Measurements from ENCODE around the gene TMEM168.
A peak's percentile ranks its signal among the peaks of the same experiment; 100 is the strongest.

GRCh38 chr7:112770051-112770450 lies 20.1 kb downstream of the TMEM168 start:
- TF ChIP-seq, protein P1, sequence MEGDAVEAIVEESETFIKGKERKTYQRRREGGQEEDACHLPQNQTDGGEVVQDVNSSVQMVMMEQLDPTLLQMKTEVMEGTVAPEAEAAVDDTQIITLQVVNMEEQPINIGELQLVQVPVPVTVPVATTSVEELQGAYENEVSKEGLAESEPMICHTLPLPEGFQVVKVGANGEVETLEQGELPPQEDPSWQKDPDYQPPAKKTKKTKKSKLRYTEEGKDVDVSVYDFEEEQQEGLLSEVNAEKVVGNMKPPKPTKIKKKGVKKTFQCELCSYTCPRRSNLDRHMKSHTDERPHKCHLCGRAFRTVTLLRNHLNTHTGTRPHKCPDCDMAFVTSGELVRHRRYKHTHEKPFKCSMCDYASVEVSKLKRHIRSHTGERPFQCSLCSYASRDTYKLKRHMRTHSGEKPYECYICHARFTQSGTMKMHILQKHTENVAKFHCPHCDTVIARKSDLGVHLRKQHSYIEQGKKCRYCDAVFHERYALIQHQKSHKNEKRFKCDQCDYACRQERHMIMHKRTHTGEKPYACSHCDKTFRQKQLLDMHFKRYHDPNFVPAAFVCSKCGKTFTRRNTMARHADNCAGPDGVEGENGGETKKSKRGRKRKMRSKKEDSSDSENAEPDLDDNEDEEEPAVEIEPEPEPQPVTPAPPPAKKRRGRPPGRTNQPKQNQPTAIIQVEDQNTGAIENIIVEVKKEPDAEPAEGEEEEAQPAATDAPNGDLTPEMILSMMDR (IDR thresholded peaks at IDR 0.05), result no peak
- TF ChIP-seq POLR2A (IDR thresholded peaks at IDR 0.05) (no peak), POLR2AphosphoS5 (IDR thresholded peaks at IDR 0.05; ENCODE audit: insufficient read depth in 1 of 2, low read depth in 1 of 2) (peak in 1 of 2 donors; percentile 65)

Data from vagina (tissue), 2 donors.